Renal pelvis (tissue), 4 donors: ENCODE measurements around the gene ZNF749. TPM values are rescaled to one million over a fixed set of nuclear protein-coding genes. Genes with fewer than 3 reads are reported as not detected.
A peak's percentile ranks its signal among the peaks of the same experiment; 100 is the strongest.
"Not testable (repeated sequence)": the region's sequence is repeated elsewhere in the genome, so short reads cannot be mapped to it uniquely, and the experiment has no call there.

ENCODE experiments used
- DNase-seq: peaks from one replicate; pipeline ENCODE4 v3.0.0-alpha.2; 2013
- polyA plus RNA-seq, 3 donors: library from polyadenylated mRNA; unstranded; fragments of 120-200 nt; gene quantifications; one replicate each; pipeline ENCODE4 v1.2.1, GENCODE V29; 2013; ENCODE audit not compliant: insufficient read length in 3 of 3

Gene ZNF749
- polyA plus RNA-seq, 3 donors = 8.9 to 20.2 (median 13.3) TPM

GRCh38 chr19:57443121-57443696, 8.1 kb downstream of the ZNF749 start:
- DNase-seq = no peak

- DNase-seq = no peak
Measured at GRCh38 chr19:57452307-57452706, 17.2 kb downstream of the ZNF749 start.

- no peak for DNase-seq
Measured at GRCh38 chr19:57465680-57466381, 30.7 kb downstream of the ZNF749 start.

- DNase-seq = no peak
Measured at GRCh38 chr19:57466489-57466888, 31.4 kb downstream of the ZNF749 start.

- no peak for DNase-seq
Measured at GRCh38 chr19:57473646-57474045, 38.5 kb downstream of the ZNF749 start.

GRCh38 chr19:57477191-57478008, 42.3 kb downstream of the ZNF749 start, which contains the start of gene ZNF772:
Gene ZNF772, minus strand, starts transcription at chr19:57477566. Its CDS starts 257 bp downstream, at chr19:57477309.
- peak; percentile 96 for DNase-seq

GRCh38 chr19:57487477-57488298, 52.6 kb downstream of the ZNF749 start, which contains the start of gene ZNF419:
Gene ZNF419, plus strand, starts transcription at chr19:57487750. Its CDS starts 201 bp downstream, at chr19:57487951.
- peak; percentile 93 for DNase-seq

- DNase-seq = not testable (repeated sequence)
Measured at GRCh38 chr19:57488299-57488644, 53.1 kb downstream of the ZNF749 start.

Other genes with a start within 250 kb of the ZNF749 start
- gene ZNF264, start 243.8 kb upstream of the ZNF749 start, polyA plus RNA-seq = 10 to 100 TPM; 16.6 to 26.8 (median 25.1) TPM
- gene AURKC, start 204.3 kb upstream of the ZNF749 start, polyA plus RNA-seq = 1 to 10 TPM; 1.6 to 3.2 (median 2.4) TPM
- 1 to 10 TPM; 4.9 to 9.3 (median 6.7) TPM for gene ZNF805, start 194.7 kb upstream of the ZNF749 start, polyA plus RNA-seq
- 1 to 10 TPM; 2.4 to 4.9 (median 4.7) TPM for gene ZNF460, start 154.8 kb upstream of the ZNF749 start, polyA plus RNA-seq
- 10 to 100 TPM in 1 of 3 donors, 1 to 10 TPM in 2; 7.4 to 10.4 (median 9.9) TPM for gene ZNF543, start 114.9 kb upstream of the ZNF749 start, polyA plus RNA-seq
- gene ZNF304, start 84.1 kb upstream of the ZNF749 start, polyA plus RNA-seq = 10 to 100 TPM; 15.1 to 20.2 (median 17.6) TPM
- gene TRAPPC2B, start 71.8 kb upstream of the ZNF749 start, polyA plus RNA-seq = 10 to 100 TPM; 15.7 to 18.1 (median 17.8) TPM
- gene ZNF547, start 71.8 kb upstream of the ZNF749 start, polyA plus RNA-seq = 1 to 10 TPM; 5.6 to 9.7 (median 9.0) TPM
- 10 to 100 TPM; 17.9 to 40.9 (median 28.8) TPM for gene ZNF548, start 45.5 kb upstream of the ZNF749 start, polyA plus RNA-seq
- gene ZNF17, start 24.2 kb upstream of the ZNF749 start, polyA plus RNA-seq = 10 to 100 TPM in 2 of 3 donors, 1 to 10 TPM in 1; 9.5 to 17.1 (median 12.9) TPM
- gene VN1R1, start 21.8 kb downstream of the ZNF749 start, polyA plus RNA-seq = 1 to 10 TPM; 1.9 to 7.8 (median 5.3) TPM
- 10 to 100 TPM; 18.9 to 33.1 (median 25.2) TPM for gene ZNF772, start 42.2 kb downstream of the ZNF749 start, polyA plus RNA-seq
- 10 to 100 TPM; 19.3 to 25.2 (median 25.1) TPM for gene ZNF419, start 52.4 kb downstream of the ZNF749 start, polyA plus RNA-seq
- 10 to 100 TPM; 11.4 to 17.0 (median 16.0) TPM for gene ZNF773, start 64.6 kb downstream of the ZNF749 start, polyA plus RNA-seq
- 10 to 100 TPM; 10.8 to 17.9 (median 16.3) TPM for gene ZNF549, start 92.0 kb downstream of the ZNF749 start, polyA plus RNA-seq
- gene ZNF550, start 124.5 kb downstream of the ZNF749 start, polyA plus RNA-seq = 10 to 100 TPM; 19.1 to 25.3 (median 20.8) TPM
- 1 to 10 TPM; 7.7 to 9.5 (median 9.3) TPM for gene ZNF416, start 143.6 kb downstream of the ZNF749 start, polyA plus RNA-seq
- 10 to 100 TPM; 19.7 to 21.0 (median 20.8) TPM for gene ZIK1, start 148.8 kb downstream of the ZNF749 start, polyA plus RNA-seq
- gene ZNF530, start 164.6 kb downstream of the ZNF749 start, polyA plus RNA-seq = 1 to 10 TPM; 4.6 to 7.7 (median 6.7) TPM
- gene ZNF134, start 178.9 kb downstream of the ZNF749 start, polyA plus RNA-seq = 10 to 100 TPM; 25.9 to 30.7 (median 27.7) TPM
- 10 to 100 TPM; 29.8 to 52.6 (median 38.6) TPM for gene ZNF211, start 197.8 kb downstream of the ZNF749 start, polyA plus RNA-seq
- under 1 TPM in 1 of 3 donors, not detected in 2; 0.24 TPM for gene ZSCAN4, start 233.6 kb downstream of the ZNF749 start, polyA plus RNA-seq
- 10 to 100 TPM; 12.3 to 21.4 (median 17.8) TPM for gene ZNF551, start 246.7 kb downstream of the ZNF749 start, polyA plus RNA-seq